Endothelial cell of umbilical vein (primary cell): Measurements from ENCODE around the gene GDF11. TPM values are rescaled to one million over a fixed set of nuclear protein-coding genes. Genes with fewer than 3 reads are reported as not detected.

Experiments
- BruUV-seq: library from RNA; stranded (reverse); fragments of 400-500 nt; replicated peaks from 2 replicates; lab custom pipeline; 2021; lab: Mats Ljungman, UMichigan
- CTCF ChIA-PET: fragments of 300-600, 350-600 bp; sonication (Branson Sonifier 250); formaldehyde crosslinking; loops from one replicate; lab custom pipeline; 2021; ENCODE audit warnings: antibody characterized with exemption, inconsistent platforms; lab: Charles Lee
- POLR2A ChIA-PET: fragments of 300-600, 350-600 bp; sonication (Branson Sonifier 250); formaldehyde crosslinking; loops from one replicate; lab custom pipeline; 2021; ENCODE audit warnings: antibody characterized with exemption, inconsistent platforms; lab: Charles Lee
- DNase-seq: peaks from one replicate; pipeline ENCODE4 v3.0.0-alpha.2; 2011; ENCODE audit warnings: low read depth, low spot score
- FAIRE-seq: peaks from 2 replicates; lab custom pipeline; 2011; peaks lifted over from hg19 to GRCh38; lab: Jason Lieb, UNC
- H2AFZ ChIP-seq: 2 replicates; pipeline ENCODE4 v1.6.0; 2012; ENCODE audit warnings: low read depth, low read length, control low read depth, inconsistent platforms
- H3K27ac ChIP-seq: 2 replicates; pipeline ENCODE4 v1.5.1; 2011; ENCODE audit warnings: low read depth, mild to moderate bottlenecking, control low read depth, low read length, moderate library complexity; ENCODE audit not compliant: insufficient read depth
- H3K27me3 ChIP-seq, 2 experiments: 2 replicates each; pipeline versions ENCODE4 v1.6.0 to v1.6.1; 2011; ENCODE audit warnings: low read length in 2 of 2, mixed read lengths in 1 of 2; ENCODE audit not compliant: control insufficient read depth in 2 of 2, insufficient read depth in 2 of 2
- H3K36me3 ChIP-seq, 2 experiments: 2 replicates in 1 of 2; 3 replicates in 1 of 2; pipeline ENCODE4 v1.5.1; 2011; ENCODE audit warnings: low read length in 2 of 2, mild to moderate bottlenecking in 1 of 2, moderate library complexity in 1 of 2; ENCODE audit not compliant: control insufficient read depth in 2 of 2, insufficient read depth in 2 of 2; ENCODE audit errors: extremely low read depth in 1 of 2
- H3K4me1 ChIP-seq: 3 replicates; pipeline ENCODE4 v1.5.1; 2011; ENCODE audit warnings: mild to moderate bottlenecking, low read length; ENCODE audit not compliant: control insufficient read depth, insufficient read depth; ENCODE audit errors: extremely low read depth
- H3K4me2 ChIP-seq: 2 replicates; pipeline ENCODE4 v1.6.1; 2011; ENCODE audit warnings: low read length, control low read depth, mixed read lengths; ENCODE audit not compliant: insufficient read depth
- H3K4me3 ChIP-seq, 3 experiments: fragments of 200-600 bp in 1 of 3; sonication (generic), shearing (Covaris generic) in 1 of 3; replicated peaks in 1 of 3; 2 replicates each; pipeline ENCODE4 v1.5.1; 2011 to 2016; ENCODE audit warnings: control low read depth in 3 of 3, low read length in 3 of 3, mild to moderate bottlenecking in 2 of 3, inconsistent platforms in 1 of 3, low read depth in 1 of 3, moderate library complexity in 1 of 3; ENCODE audit not compliant: insufficient read depth in 1 of 3
- H3K79me2 ChIP-seq: 2 replicates; pipeline ENCODE4 v1.6.0; 2012; ENCODE audit warnings: low read length, inconsistent platforms; ENCODE audit not compliant: control insufficient read depth, insufficient read depth
- H3K9ac ChIP-seq: replicated peaks from 2 replicates; pipeline ENCODE3; 2011; ENCODE audit warnings: low read length, control low read depth; ENCODE audit not compliant: insufficient read depth; ENCODE audit errors: extremely low read depth
- H3K9me1 ChIP-seq: replicated peaks from 3 replicates; pipeline ENCODE4 v1.6.0; 2011; ENCODE audit warnings: mild to moderate bottlenecking, low read length; ENCODE audit not compliant: control insufficient read depth, insufficient read depth; ENCODE audit errors: extremely low read depth
- H3K9me3 ChIP-seq: replicated peaks from 2 replicates; pipeline ENCODE4 v1.5.1; 2012; ENCODE audit warnings: low read length, inconsistent platforms; ENCODE audit not compliant: control insufficient read depth, insufficient read depth
- H4K20me1 ChIP-seq: replicated peaks from 2 replicates; pipeline ENCODE3; 2011; ENCODE audit warnings: mild to moderate bottlenecking, low read length; ENCODE audit not compliant: control insufficient read depth, insufficient read depth; ENCODE audit errors: extremely low read depth
- CTCF ChIP-seq, 2 donors: IDR thresholded peaks; 1 replicate in 1 of 2; 2 replicates in 1 of 2; pipeline ENCODE4 v1.5.1; 2011; ENCODE audit warnings: low read length in 2 of 2, mild to moderate bottlenecking in 2 of 2, moderate library complexity in 2 of 2, control low read depth in 1 of 2, inconsistent platforms in 1 of 2, low read depth in 1 of 2; ENCODE audit not compliant: insufficient read depth in 1 of 2; ENCODE audit errors: extremely low read depth in 1 of 2
- FOS ChIP-seq: IDR thresholded peaks from 2 replicates; pipeline ENCODE4 v1.6.1; 2011; ENCODE audit warnings: mild to moderate bottlenecking, low read length, moderate library complexity, borderline replicate concordance; ENCODE audit not compliant: insufficient read depth
- GATA2 ChIP-seq: IDR thresholded peaks from 2 replicates; pipeline ENCODE4 v1.7.0; 2011; ENCODE audit warnings: low read depth, mild to moderate bottlenecking, moderate library complexity, mixed read lengths, low read length; ENCODE audit not compliant: insufficient read length, insufficient read depth
- JUN ChIP-seq: IDR thresholded peaks from 2 replicates; pipeline ENCODE4 v1.6.1; 2011; ENCODE audit warnings: borderline replicate concordance, low read depth; ENCODE audit not compliant: insufficient read length, insufficient read depth
- MYC ChIP-seq: IDR thresholded peaks from one replicate; pipeline ENCODE4 v1.6.1; 2011; ENCODE audit warnings: mild to moderate bottlenecking, low read depth, low read length
- POLR2A ChIP-seq: IDR thresholded peaks from 2 replicates; pipeline ENCODE4 v1.6.1; 2012; ENCODE audit warnings: low read depth, mild to moderate bottlenecking, control low read depth, low read length
- dilution Hi-C: fragments of 300-500 bp; cut with MboI; formaldehyde crosslinking; loops from one replicate; pipeline ENCODE4 v1.15.0; 2019; ENCODE audit warnings: low sequenced_read_pairs; ENCODE audit not compliant: extremely low pct_ligation_motif_present
- intact Hi-C: fragments of 100-400 bp; cut with micrococcal nuclease; formaldehyde crosslinking; loops from one replicate; pipeline ENCODE4 v1.10.0; 2022
- polyA plus RNA-seq, 4 experiments: library from polyadenylated mRNA; depleted of rRNA in 3 of 4; stranded (reverse) in 3 of 4; unstranded in 1 of 4; fragments of >200 nt; gene quantifications; 2 replicates each; pipeline versions ENCODE4 v1.2.1 to v1.2.3, GENCODE V29; 2011 to 2012; ENCODE audit warnings: missing spikeins in 1 of 4
- total RNA-seq: library from RNA; stranded (reverse); gene quantifications from 2 replicates; pipeline ENCODE4 v1.2.3, GENCODE V29; 2021

The GDF11 gene
- total and polyA plus RNA-seq, 2 donors (not counting 3 experiments of a cell fraction or from before 2014, with no cell fraction given): 10.0 to 18.7 TPM

- no TSS peak for BruUV-seq
- TF ChIP-seq CTCF (IDR thresholded peaks at IDR 0.05; ENCODE audit: extremely low read depth in 1 of 2, insufficient read depth in 1 of 2, low read depth in 1 of 2, low read length in 2 of 2) (no peak), MYC (no peak), POLR2A (no peak), FOS (no peak), JUN (no peak), GATA2 (no peak)
- Histone ChIP-seq H3K27me3 (no peaks in the 10 kb centered on the region), H2AFZ (no peak overlapping the region), H3K9ac (no peak overlapping the region), H3K4me3 (peak overlapping the region in 1 of 3 experiments; percentile 91), H3K36me3 (no peaks in the 10 kb centered on the region), H3K4me2 (peak overlapping the region; percentile 99), H3K4me1 (peaks cover 15% of the 10 kb centered on the region), H3K79me2 (no peaks in the 10 kb centered on the region), H3K9me1 (no peaks in the 10 kb centered on the region), H3K9me3 (no peaks in the 10 kb centered on the region), H4K20me1 (no peaks in the 10 kb centered on the region), H3K27ac (no peak overlapping the region)
- intact Hi-C loops: loop anchor here (1.0 to 5.0 kb wide), 7 partner anchors 58 to 894 kb away; partner anchors contain the start of genes ORMDL2, PA2G4, SARNP and SMARCC2
- dilution Hi-C loops: no loop called here
- CTCF ChIA-PET: interaction anchor here (0.6 to 8.2 kb wide), 52 partner anchors 8 to 483 kb away, joined by 3 to 151 read pairs (median 6); partner anchors contain the start of genes BLOC1S1, CD63, DNAJC14 and ESYT1
- DNase-seq: no peak
- FAIRE-seq: no peak
- POLR2A ChIA-PET: no interaction called here
Measured at GRCh38 chr12:55739025-55739378, 3.9 kb upstream of the GDF11 start.
